Omental fat pad (tissue), 4 donors: ENCODE results near the gene PHRF1. TPM values are rescaled to one million over a fixed set of nuclear protein-coding genes. Genes with fewer than 3 reads are reported as not detected.

ENCODE experiments used
- ATAC-seq: fragments of 150-250 bp; one replicate; pipeline ENCODE4 v1.9.1; 2016; ENCODE audit warnings: mild to moderate bottlenecking, moderate library complexity; ENCODE audit not compliant: low FRiP score
- DNase-seq: peaks from one replicate; pipeline ENCODE4 v3.0.0-alpha.2; 2019; ENCODE audit warnings: low spot score
- CTCF ChIP-seq, 3 donors: fragments of 450-650 bp; IDR thresholded peaks; one replicate each; pipeline ENCODE4 v1.5.1; 2016 to 2017; ENCODE audit warnings: antibody characterized with exemption in 3 of 3, mild to moderate bottlenecking in 3 of 3, moderate library complexity in 2 of 3
- total RNA-seq, 4 donors: library from RNA; depleted of rRNA; stranded (reverse); fragments of >200 nt; gene quantifications; one replicate each; pipeline ENCODE4 v1.1.0, GENCODE V29; 2016

The PHRF1 gene
- total RNA-seq, 4 donors from 2014 or later: 14.7 to 34.9 (median 22.4) TPM

GRCh38 chr11:638631-639331, 62.5 kb downstream of the PHRF1 start:
- DNase-seq (no peak), ATAC-seq (no peak)
- TF ChIP-seq CTCF (IDR thresholded peaks at IDR 0.05): no peak

DNA sequence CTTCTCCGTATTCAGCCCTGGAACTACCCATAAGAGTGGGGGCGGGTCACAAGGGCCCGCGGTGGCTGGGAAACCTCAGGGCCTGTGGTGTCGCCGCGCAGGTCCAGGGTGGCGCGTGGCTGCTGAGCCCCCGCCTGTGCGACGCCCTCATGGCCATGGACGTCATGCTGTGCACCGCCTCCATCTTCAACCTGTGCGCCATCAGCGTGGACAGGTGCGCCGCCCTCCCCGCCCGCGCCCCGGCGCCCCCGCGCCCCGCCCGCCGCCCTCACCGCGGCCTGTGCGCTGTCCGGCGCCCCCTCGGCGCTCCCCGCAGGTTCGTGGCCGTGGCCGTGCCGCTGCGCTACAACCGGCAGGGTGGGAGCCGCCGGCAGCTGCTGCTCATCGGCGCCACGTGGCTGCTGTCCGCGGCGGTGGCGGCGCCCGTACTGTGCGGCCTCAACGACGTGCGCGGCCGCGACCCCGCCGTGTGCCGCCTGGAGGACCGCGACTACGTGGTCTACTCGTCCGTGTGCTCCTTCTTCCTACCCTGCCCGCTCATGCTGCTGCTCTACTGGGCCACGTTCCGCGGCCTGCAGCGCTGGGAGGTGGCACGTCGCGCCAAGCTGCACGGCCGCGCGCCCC, 63.2 kb downstream of the PHRF1 start:
- ATAC-seq (no peak), DNase-seq (no peak)
- no peak for TF ChIP-seq CTCF (IDR thresholded peaks at IDR 0.05)

- ATAC-seq (no peak), DNase-seq (no peak)
- TF ChIP-seq CTCF (IDR thresholded peaks at IDR 0.05): no peak
Observed at GRCh38 chr11:640021-640706, 63.9 kb downstream of the PHRF1 start.

- no peak for ATAC-seq
- TF ChIP-seq CTCF (IDR thresholded peaks at IDR 0.05): no peak
- no peak for DNase-seq
Observed at GRCh38 chr11:641806-642370, 65.6 kb downstream of the PHRF1 start.

DNA sequence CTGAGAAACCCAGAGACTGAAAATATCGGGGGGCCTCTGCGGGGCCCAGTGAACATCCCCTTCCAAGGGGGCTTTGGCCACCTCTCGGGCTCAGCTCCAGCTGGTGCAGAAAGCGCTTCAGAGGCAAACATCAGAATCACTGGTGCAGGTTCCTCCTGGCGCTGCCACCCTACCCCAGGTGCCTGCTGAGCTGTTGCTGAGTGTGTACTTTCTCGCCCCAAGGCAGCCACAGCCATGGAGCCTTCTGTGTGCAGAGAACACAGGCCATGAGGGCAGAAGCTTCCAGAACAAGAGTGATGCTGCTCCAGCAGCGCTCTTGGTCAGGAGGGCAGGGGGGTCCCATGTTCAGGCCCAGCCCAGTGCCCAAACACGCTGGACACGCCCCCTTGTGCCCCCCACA, 67.1 kb downstream of the PHRF1 start:
- ATAC-seq (no peak), DNase-seq (no peak)
- no peak for TF ChIP-seq CTCF (IDR thresholded peaks at IDR 0.05)

DNA sequence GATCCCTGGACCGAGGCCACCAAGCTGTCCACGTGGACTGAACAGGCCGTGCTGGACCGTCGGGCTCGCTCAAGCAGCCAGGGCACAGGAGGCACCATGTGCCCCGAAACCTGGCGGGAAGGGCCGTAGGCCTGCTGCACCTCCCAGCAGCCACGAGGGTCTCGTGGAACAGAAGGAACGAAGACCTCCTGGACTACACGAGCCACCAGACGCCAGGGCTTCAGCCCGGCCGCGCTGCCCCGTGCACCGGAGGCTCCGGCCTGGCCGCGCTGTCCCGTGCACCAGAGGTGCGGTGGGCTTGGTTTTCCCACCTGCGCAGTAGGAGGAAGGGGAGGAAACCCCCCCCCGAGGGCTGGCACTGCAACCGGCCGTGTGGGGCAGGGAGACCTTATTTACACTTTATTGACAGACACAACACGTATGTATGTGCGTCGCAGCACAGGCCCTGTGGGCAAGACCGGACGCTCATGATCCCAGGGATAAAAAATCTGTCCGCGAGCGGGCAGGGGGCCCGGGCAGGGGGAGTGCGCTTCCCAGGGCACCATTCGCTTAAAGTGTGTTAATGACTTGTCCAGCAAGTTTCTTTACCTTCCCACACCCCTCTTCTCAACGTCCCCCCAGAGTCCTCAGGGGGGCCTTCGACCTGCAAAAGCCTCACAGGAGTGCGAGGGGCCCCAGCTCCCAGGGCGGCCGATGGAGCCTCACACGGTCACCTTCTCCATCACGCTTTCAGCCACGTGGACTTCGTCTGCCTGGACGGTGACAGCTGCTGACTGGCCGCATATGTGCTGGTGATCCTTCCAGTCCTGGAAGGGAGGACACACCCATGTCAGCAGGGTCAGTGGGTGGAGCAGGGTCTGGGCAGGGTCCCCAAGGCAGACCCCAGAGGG, 67.8 kb downstream of the PHRF1 start:
- DNase-seq (no peak), ATAC-seq (no peak)
- no peak for TF ChIP-seq CTCF (IDR thresholded peaks at IDR 0.05)
